ENCODE results near the gene TMEM184A. TPM values are rescaled to one million over a fixed set of nuclear protein-coding genes. Genes with fewer than 3 reads are reported as not detected.

Gene TMEM184A
- total and polyA plus RNA-seq, 4 experiments from 2014 or later, result not detected

GRCh38 chr7:1510780-1511154, 45.2 kb downstream of the TMEM184A start:
- Mint-ChIP-seq H3K27me3 (no peaks in the 10 kb centered on the region), H3K27ac (no peak overlapping the region), H3K36me3 (no peaks in the 10 kb centered on the region), H3K9me3 (peaks cover 0 to 1% (median 0%) of the 10 kb centered on the region in 8 donors), H3K4me1 (peaks cover 6 to 33% (median 19%) of the 10 kb centered on the region in 4 donors), H3K4me3 (no peak overlapping the region)
- H3K27me3 ChIP-seq (ENCODE audit: insufficient read depth, low read length), result no peaks in the 10 kb centered on the region
- no peak overlapping the region for H3K4me3 ChIP-seq (ENCODE audit: low read length in 2 of 2)
- no peaks in the 10 kb centered on the region for H3K36me3 ChIP-seq (ENCODE audit: insufficient read depth, low read length)
- ChIA-PET CTCF (ENCODE audit: partially characterized antibody) (interaction anchor here (1.6 kb wide), 1 partner anchor 37 kb away, joined by 4 read pairs; no protein-coding TSS in a partner anchor), POLR2A (ENCODE audit: partially characterized antibody) (interaction anchor here (0.5 kb wide), 1 partner anchor 16 kb away, joined by 3 read pairs; no protein-coding TSS in a partner anchor)
- no peaks in the 10 kb centered on the region for H3K9me3 ChIP-seq (ENCODE audit: control insufficient read depth in 1 of 2, low read length in 2 of 2)
- no peak overlapping the region for H3K27ac ChIP-seq (ENCODE audit: low read depth, low read length)
- intact Hi-C loops (cut with micrococcal nuclease), result no loop called here
- DNase-seq, result peak in 1 of 5 donors; percentile 31
- peaks cover 29% of the 10 kb centered on the region for H3K4me1 ChIP-seq (ENCODE audit: insufficient read depth, low read length)

GRCh38 chr7:1509226-1509625, 46.8 kb downstream of the TMEM184A start:
- POLR2A ChIA-PET (ENCODE audit: partially characterized antibody), result no interaction called here
- Mint-ChIP-seq H3K27ac (peak overlapping the region in 1 of 7 donors; percentile 66), H3K9me3 (peaks cover 0 to 3% (median 0%) of the 10 kb centered on the region in 8 donors), H3K4me3 (no peak overlapping the region), H3K36me3 (peaks cover 0 to under 1% of the 10 kb centered on the region in 2 donors), H3K4me1 (peaks cover 8 to 36% (median 21%) of the 10 kb centered on the region in 4 donors), H3K27me3 (no peaks in the 10 kb centered on the region)
- Histone ChIP-seq H3K9me3 (ENCODE audit: control insufficient read depth in 1 of 2, low read length in 2 of 2) (no peaks in the 10 kb centered on the region), H3K36me3 (ENCODE audit: insufficient read depth, low read length) (no peaks in the 10 kb centered on the region), H3K4me1 (ENCODE audit: insufficient read depth, low read length) (peaks cover 30% of the 10 kb centered on the region), H3K27ac (ENCODE audit: low read depth, low read length) (no peak overlapping the region), H3K27me3 (ENCODE audit: insufficient read depth, low read length) (no peaks in the 10 kb centered on the region), H3K4me3 (ENCODE audit: low read length in 2 of 2) (no peak overlapping the region)
- CTCF ChIA-PET (ENCODE audit: partially characterized antibody), result interaction anchor here (0.6 to 1.6 kb wide), 2 partner anchors 35 to 247 kb away, joined by 3 to 4 read pairs; no protein-coding TSS in a partner anchor
- intact Hi-C loops (cut with micrococcal nuclease), result no loop called here
- DNase-seq, result peak in 1 of 5 donors; percentile 1

- no peaks in the 10 kb centered on the region for H3K27me3 Mint-ChIP-seq
- peaks cover 8 to 34% (median 21%) of the 10 kb centered on the region in 4 donors for H3K4me1 Mint-ChIP-seq
- peak overlapping the region in 2 of 7 donors; percentile 25 to 66 for H3K27ac Mint-ChIP-seq
- no peaks in the 10 kb centered on the region for H3K9me3 ChIP-seq (ENCODE audit: control insufficient read depth in 1 of 2, low read length in 2 of 2)
- H3K27ac ChIP-seq (ENCODE audit: low read depth, low read length), result no peak overlapping the region
- H3K4me1 ChIP-seq (ENCODE audit: insufficient read depth, low read length), result peaks cover 32% of the 10 kb centered on the region
- H3K27me3 ChIP-seq (ENCODE audit: insufficient read depth, low read length), result no peaks in the 10 kb centered on the region
- H3K9me3 Mint-ChIP-seq, result peaks cover 0 to 3% (median 0%) of the 10 kb centered on the region in 8 donors
- H3K4me3 ChIP-seq (ENCODE audit: low read length in 2 of 2), result no peak overlapping the region
- no peak overlapping the region for H3K4me3 Mint-ChIP-seq
- H3K36me3 Mint-ChIP-seq, result peaks cover 0 to 2% of the 10 kb centered on the region in 2 donors
- ChIA-PET POLR2A (ENCODE audit: partially characterized antibody) (no interaction called here), CTCF (ENCODE audit: partially characterized antibody) (no interaction called here)
- no peaks in the 10 kb centered on the region for H3K36me3 ChIP-seq (ENCODE audit: insufficient read depth, low read length)
- peak in 1 of 5 donors; percentile 17 for DNase-seq
- intact Hi-C loops (cut with micrococcal nuclease), result no loop called here
Observed at GRCh38 chr7:1508277-1508758, 47.7 kb downstream of the TMEM184A start.

- H3K36me3 Mint-ChIP-seq, result peaks cover 3 to 15% of the 10 kb centered on the region in 2 donors
- POLR2A ChIA-PET (ENCODE audit: partially characterized antibody), result interaction anchor here (1.4 to 3.8 kb wide), 2 partner anchors 27 to 32 kb away, joined by 4 to 16 read pairs; no protein-coding TSS in a partner anchor
- H3K27ac ChIP-seq (ENCODE audit: low read depth, low read length), result no peak overlapping the region
Observed at GRCh38 chr7:1505731-1506550, 50.1 kb downstream of the TMEM184A start.

GRCh38 chr7:1503816-1504775, 51.9 kb downstream of the TMEM184A start, which contains the start of gene INTS1:
Gene INTS1 (minus strand): TSS chr7:1504389. CDS start chr7:1503960, 429 bp downstream.
- H3K4me1 ChIP-seq (ENCODE audit: insufficient read depth, low read length), result peaks cover 34% of the 10 kb centered on the region
- intact Hi-C loops (cut with micrococcal nuclease), result loop anchor here (1.0 kb wide), 4 partner anchors 28 to 850 kb away; partner anchors contain the start of genes EIF3B, MICALL2 and PSMG3
- ChIA-PET POLR2A (ENCODE audit: partially characterized antibody) (interaction anchor here (0.6 to 3.8 kb wide), 6 partner anchors 9 to 82 kb away, joined by 3 to 16 read pairs (median 4); no protein-coding TSS in a partner anchor), CTCF (ENCODE audit: partially characterized antibody) (interaction anchor here (0.7 to 1.0 kb wide), 5 partner anchors 11 to 52 kb away, joined by 3 to 5 read pairs (median 4); partner anchors contain the start of gene TMEM184A)
- Mint-ChIP-seq H3K27me3 (no peaks in the 10 kb centered on the region), H3K9me3 (peaks cover 0 to 3% (median 0%) of the 10 kb centered on the region in 8 donors), H3K4me3 (peak within 1 kb of the TSS; percentile 83 to 92 (median 86)), H3K36me3 (peaks cover 3 to 27% of the 10 kb centered on the region in 2 donors), H3K27ac (peak within 1 kb of the TSS; percentile 68 to 87 (median 81)), H3K4me1 (peaks cover 21 to 40% (median 33%) of the 10 kb centered on the region in 4 donors)
- peak; percentile 88 to 90 (median 89) for DNase-seq
- peaks cover 20% of the 10 kb centered on the region for H3K36me3 ChIP-seq (ENCODE audit: insufficient read depth, low read length)
- no peaks in the 10 kb centered on the region for H3K9me3 ChIP-seq (ENCODE audit: control insufficient read depth in 1 of 2, low read length in 2 of 2)
- H3K4me3 ChIP-seq (ENCODE audit: low read length in 2 of 2), result peak within 1 kb of the TSS; percentile 57 to 89
- H3K27ac ChIP-seq (ENCODE audit: low read depth, low read length), result peak within 1 kb of the TSS; percentile 59
- no peaks in the 10 kb centered on the region for H3K27me3 ChIP-seq (ENCODE audit: insufficient read depth, low read length)

More at GRCh38 chr7:1505731-1506550, 50.1 kb downstream of the TMEM184A start:
- Histone ChIP-seq H3K36me3 (ENCODE audit: insufficient read depth, low read length) (peaks cover 16% of the 10 kb centered on the region), H3K27me3 (ENCODE audit: insufficient read depth, low read length) (no peaks in the 10 kb centered on the region), H3K9me3 (ENCODE audit: control insufficient read depth in 1 of 2, low read length in 2 of 2) (no peaks in the 10 kb centered on the region), H3K4me1 (ENCODE audit: insufficient read depth, low read length) (peaks cover 34% of the 10 kb centered on the region), H3K4me3 (ENCODE audit: low read length in 2 of 2) (no peak overlapping the region)
- peak in 1 of 5 donors; percentile 24 for DNase-seq
- intact Hi-C loops (cut with micrococcal nuclease), result no loop called here
- H3K27ac Mint-ChIP-seq, result peak overlapping the region in 2 of 7 donors; percentile 42 to 78
- peak overlapping the region; percentile 13 to 69 (median 62) for H3K4me3 Mint-ChIP-seq
- peaks cover 0 to 3% (median 0%) of the 10 kb centered on the region in 8 donors for H3K9me3 Mint-ChIP-seq
- no peaks in the 10 kb centered on the region for H3K27me3 Mint-ChIP-seq
- H3K4me1 Mint-ChIP-seq, result peaks cover 15 to 37% (median 29%) of the 10 kb centered on the region in 4 donors
- CTCF ChIA-PET (ENCODE audit: partially characterized antibody), result interaction anchor here (0.7 kb wide), 1 partner anchor 1357 kb away, joined by 3 read pairs; no protein-coding TSS in a partner anchor

- Mint-ChIP-seq H3K27ac (peak overlapping the region; percentile 66 to 87 (median 81)), H3K36me3 (peaks cover 3 to 27% of the 10 kb centered on the region in 2 donors), H3K27me3 (no peaks in the 10 kb centered on the region), H3K4me1 (peaks cover 21 to 38% (median 33%) of the 10 kb centered on the region in 4 donors), H3K4me3 (peak overlapping the region; percentile 79 to 87 (median 86)), H3K9me3 (peaks cover 0 to 3% (median 0%) of the 10 kb centered on the region in 8 donors)
- Histone ChIP-seq H3K36me3 (ENCODE audit: insufficient read depth, low read length) (peaks cover 20% of the 10 kb centered on the region), H3K9me3 (ENCODE audit: control insufficient read depth in 1 of 2, low read length in 2 of 2) (no peaks in the 10 kb centered on the region), H3K27me3 (ENCODE audit: insufficient read depth, low read length) (no peaks in the 10 kb centered on the region), H3K4me1 (ENCODE audit: insufficient read depth, low read length) (peaks cover 34% of the 10 kb centered on the region), H3K27ac (ENCODE audit: low read depth, low read length) (peak overlapping the region; percentile 59), H3K4me3 (ENCODE audit: low read length in 2 of 2) (peak overlapping the region; percentile 57 to 89)
- DNase-seq, result peak in 1 of 5 donors; percentile 13
- ChIA-PET CTCF (ENCODE audit: partially characterized antibody) (no interaction called here), POLR2A (ENCODE audit: partially characterized antibody) (interaction anchor here (1.2 kb wide), 1 partner anchor 10 kb away, joined by 4 read pairs; no protein-coding TSS in a partner anchor)
- intact Hi-C loops (cut with micrococcal nuclease), result no loop called here
Observed at GRCh38 chr7:1503390-1503789, 52.6 kb downstream of the TMEM184A start.

All from CD4-positive, alpha-beta memory T cell (primary cell).